GM12874 (cell line): Measurements from ENCODE around the gene FAM131A.

Experiments used
- CTCF ChIP-seq: IDR thresholded peaks from 2 replicates; pipeline ENCODE4 v1.5.1; 2011; ENCODE audit warnings: low read depth, mild to moderate bottlenecking, control low read depth, low read length, moderate library complexity; ENCODE audit not compliant: insufficient read depth

Gene FAM131A

GRCh38 chr3:184351511-184352148, 14.2 kb downstream of the FAM131A start:
- no peak for TF ChIP-seq CTCF

DNA sequence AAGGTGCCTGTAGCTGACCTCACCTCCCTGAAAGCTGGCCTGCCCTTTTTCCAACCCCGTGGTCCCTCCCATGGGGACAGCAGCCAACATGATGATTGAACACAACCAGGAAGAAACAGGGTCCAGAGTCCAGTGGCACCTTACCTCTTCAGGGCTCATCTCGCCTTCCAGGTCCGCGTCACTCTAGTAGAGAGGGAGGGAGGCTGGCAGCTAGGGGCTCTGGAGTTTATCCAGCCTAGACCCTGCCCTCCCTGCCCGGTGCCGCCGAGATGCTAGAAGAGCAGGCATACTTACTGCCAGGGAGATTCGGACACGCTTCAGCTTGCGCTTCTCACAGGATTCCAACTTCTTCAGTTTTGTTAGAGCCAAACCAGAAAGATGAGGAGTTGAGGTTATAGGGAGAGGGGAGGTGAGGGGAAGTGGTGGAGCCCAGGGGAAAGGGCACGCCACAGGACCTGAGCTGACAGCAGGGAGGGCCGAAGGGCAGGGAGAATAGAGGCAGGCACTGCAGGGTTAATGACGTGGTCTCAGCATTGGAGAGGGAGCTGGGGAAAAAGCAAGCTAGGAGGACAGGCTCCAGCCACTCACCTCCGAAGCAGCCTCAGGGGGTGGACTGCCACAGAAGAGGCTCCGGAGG, 14.9 kb downstream of the FAM131A start:
- no peak for TF ChIP-seq CTCF

- no peak for TF ChIP-seq CTCF
Observed at GRCh38 chr3:184352897-184353545, 15.6 kb downstream of the FAM131A start.

GRCh38 chr3:184353546-184353941, 16.1 kb downstream of the FAM131A start:
- TF ChIP-seq CTCF = no peak

GRCh38 chr3:184354121-184354728, 16.8 kb downstream of the FAM131A start:
- peak; percentile 88 for TF ChIP-seq CTCF

- TF ChIP-seq CTCF = no peak
Observed at GRCh38 chr3:184354754-184355153, 17.4 kb downstream of the FAM131A start.
